Measurements from ENCODE around the gene CELF4.

CELF4 gene

GRCh38 chr18:37435150-37435867, 130.3 kb downstream of the CELF4 start:
- no peak for DNase-seq

GRCh38 chr18:37434161-37434860, 131.3 kb downstream of the CELF4 start:
- no peak for DNase-seq

GRCh38 chr18:37432436-37433195, 133.0 kb downstream of the CELF4 start:
- DNase-seq, result no peak

GRCh38 chr18:37430357-37431076, 135.1 kb downstream of the CELF4 start:
- DNase-seq, result no peak

- no peak for DNase-seq
Observed at GRCh38 chr18:37429791-37430190, 135.8 kb downstream of the CELF4 start.

GRCh38 chr18:37428288-37428974, 137.2 kb downstream of the CELF4 start:
- DNase-seq, result no peak

GRCh38 chr18:37426586-37426985, 139.0 kb downstream of the CELF4 start:
- no peak for DNase-seq

GRCh38 chr18:37425222-37425621, 140.4 kb downstream of the CELF4 start:
- no peak for DNase-seq

- no peak for DNase-seq
Observed at GRCh38 chr18:37424507-37424906, 141.1 kb downstream of the CELF4 start.

- DNase-seq, result no peak
Observed at GRCh38 chr18:37422596-37422995, 143.0 kb downstream of the CELF4 start.

- no peak for DNase-seq
Observed at GRCh38 chr18:37422116-37422515, 143.5 kb downstream of the CELF4 start.

GRCh38 chr18:37421341-37422077, 144.1 kb downstream of the CELF4 start:
- no peak for DNase-seq

- DNase-seq, result no peak
Observed at GRCh38 chr18:37420315-37420880, 145.2 kb downstream of the CELF4 start.

- no peak for DNase-seq
Observed at GRCh38 chr18:37419866-37420265, 145.7 kb downstream of the CELF4 start.

GRCh38 chr18:37419315-37419714, 146.3 kb downstream of the CELF4 start:
- DNase-seq, result no peak

- DNase-seq, result no peak
Observed at GRCh38 chr18:37414816-37415215, 150.8 kb downstream of the CELF4 start.

- no peak for DNase-seq
Observed at GRCh38 chr18:37412829-37413228, 152.8 kb downstream of the CELF4 start.

GRCh38 chr18:37412333-37412732, 153.3 kb downstream of the CELF4 start:
- DNase-seq, result no peak

- DNase-seq, result no peak
Observed at GRCh38 chr18:37409878-37410277, 155.7 kb downstream of the CELF4 start.

- no peak for DNase-seq
Observed at GRCh38 chr18:37408676-37409265, 156.8 kb downstream of the CELF4 start.

- DNase-seq, result no peak
Observed at GRCh38 chr18:37407571-37407970, 158.0 kb downstream of the CELF4 start.
